Measurements from ENCODE around the gene MAN2B2. TPM values are rescaled to one million over a fixed set of nuclear protein-coding genes. Genes with fewer than 3 reads are reported as not detected.

The MAN2B2 gene
- polyA plus RNA-seq, 1 donor (not counting 4 experiments of a cell fraction or from before 2014, with no cell fraction given), result 7.4 TPM

DNA sequence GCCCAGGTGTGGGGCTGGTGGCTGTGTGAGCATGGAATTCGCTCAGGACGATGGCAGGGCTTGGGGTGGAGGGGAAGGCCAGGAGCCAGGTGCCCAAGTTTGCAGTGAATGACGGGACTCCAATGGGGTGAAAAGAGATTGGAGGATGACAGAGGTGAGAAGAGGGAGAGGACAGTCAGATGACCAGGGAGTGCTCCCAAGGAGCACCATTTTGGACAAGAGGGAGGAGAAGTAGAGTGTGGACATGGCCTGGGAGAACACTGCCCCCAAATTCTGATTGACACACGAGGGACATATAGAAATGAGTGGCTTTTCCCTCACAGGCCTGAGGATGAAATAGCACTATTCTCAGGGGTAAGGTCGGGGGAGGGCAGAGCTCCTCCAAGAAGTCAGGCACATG is 72.2 kb downstream of the MAN2B2 start:
- Histone ChIP-seq H3K9ac (ENCODE audit: control insufficient read depth, extremely low read depth, insufficient read depth, low read length) (no peak overlapping the region), H4K20me1 (ENCODE audit: control insufficient read depth, extremely low read depth, insufficient read depth, low read length) (peaks cover 5% of the 10 kb centered on the region), H3K4me3 (ENCODE audit: control insufficient read depth in 2 of 3, extremely low read depth in 1 of 3, insufficient read depth in 2 of 3, low read depth in 1 of 3, low read length in 3 of 3) (no peak overlapping the region), H3K27ac (ENCODE audit: control insufficient read depth, insufficient read depth, low read length) (no peak overlapping the region), H3K36me3 (ENCODE audit: control insufficient read depth in 2 of 2, extremely low read depth in 1 of 2, insufficient read depth in 2 of 2, low read length in 2 of 2) (peaks cover 0 to 10% of the 10 kb centered on the region in 2 experiments), H3K9me1 (ENCODE audit: control insufficient read depth, extremely low read depth, insufficient read depth, low read length) (peaks cover 5% of the 10 kb centered on the region), H3K79me2 (ENCODE audit: control insufficient read depth, insufficient read depth, low read length) (peaks cover 11% of the 10 kb centered on the region), H3K4me1 (ENCODE audit: control insufficient read depth, extremely low read depth, insufficient read depth, low read length) (peaks cover 6% of the 10 kb centered on the region), H3K27me3 (ENCODE audit: control insufficient read depth, extremely low read depth, insufficient read depth, low read length) (no peaks in the 10 kb centered on the region), H3K9me3 (ENCODE audit: control insufficient read depth, low read depth, low read length) (no peaks in the 10 kb centered on the region), H2AFZ (ENCODE audit: control insufficient read depth, low read length) (no peak overlapping the region), H3K4me2 (ENCODE audit: control insufficient read depth, extremely low read depth, insufficient read depth, low read depth, low read length) (no peak overlapping the region)
- dilution Hi-C loops (cut with MboI; ENCODE audit: extremely low pct_ligation_motif_present, low sequenced_read_pairs), result no loop called here
- FAIRE-seq (no peak), DNase-seq (ENCODE audit: low read depth, low spot score) (no peak)
- TF ChIP-seq, protein P1, sequence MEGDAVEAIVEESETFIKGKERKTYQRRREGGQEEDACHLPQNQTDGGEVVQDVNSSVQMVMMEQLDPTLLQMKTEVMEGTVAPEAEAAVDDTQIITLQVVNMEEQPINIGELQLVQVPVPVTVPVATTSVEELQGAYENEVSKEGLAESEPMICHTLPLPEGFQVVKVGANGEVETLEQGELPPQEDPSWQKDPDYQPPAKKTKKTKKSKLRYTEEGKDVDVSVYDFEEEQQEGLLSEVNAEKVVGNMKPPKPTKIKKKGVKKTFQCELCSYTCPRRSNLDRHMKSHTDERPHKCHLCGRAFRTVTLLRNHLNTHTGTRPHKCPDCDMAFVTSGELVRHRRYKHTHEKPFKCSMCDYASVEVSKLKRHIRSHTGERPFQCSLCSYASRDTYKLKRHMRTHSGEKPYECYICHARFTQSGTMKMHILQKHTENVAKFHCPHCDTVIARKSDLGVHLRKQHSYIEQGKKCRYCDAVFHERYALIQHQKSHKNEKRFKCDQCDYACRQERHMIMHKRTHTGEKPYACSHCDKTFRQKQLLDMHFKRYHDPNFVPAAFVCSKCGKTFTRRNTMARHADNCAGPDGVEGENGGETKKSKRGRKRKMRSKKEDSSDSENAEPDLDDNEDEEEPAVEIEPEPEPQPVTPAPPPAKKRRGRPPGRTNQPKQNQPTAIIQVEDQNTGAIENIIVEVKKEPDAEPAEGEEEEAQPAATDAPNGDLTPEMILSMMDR (optimal IDR thresholded peaks at IDR 0.05 in 1 of 3, IDR thresholded peaks at IDR 0.05 in 1 of 3, conservative IDR thresholded peaks at IDR 0.05 in 1 of 3; ENCODE audit: extremely low read depth in 1 of 3, insufficient read depth in 2 of 3, low read length in 3 of 3), result no peak
- TF ChIP-seq EZH2 (IDR thresholded peaks at IDR 0.05; ENCODE audit: low read length), result no peak

DNA sequence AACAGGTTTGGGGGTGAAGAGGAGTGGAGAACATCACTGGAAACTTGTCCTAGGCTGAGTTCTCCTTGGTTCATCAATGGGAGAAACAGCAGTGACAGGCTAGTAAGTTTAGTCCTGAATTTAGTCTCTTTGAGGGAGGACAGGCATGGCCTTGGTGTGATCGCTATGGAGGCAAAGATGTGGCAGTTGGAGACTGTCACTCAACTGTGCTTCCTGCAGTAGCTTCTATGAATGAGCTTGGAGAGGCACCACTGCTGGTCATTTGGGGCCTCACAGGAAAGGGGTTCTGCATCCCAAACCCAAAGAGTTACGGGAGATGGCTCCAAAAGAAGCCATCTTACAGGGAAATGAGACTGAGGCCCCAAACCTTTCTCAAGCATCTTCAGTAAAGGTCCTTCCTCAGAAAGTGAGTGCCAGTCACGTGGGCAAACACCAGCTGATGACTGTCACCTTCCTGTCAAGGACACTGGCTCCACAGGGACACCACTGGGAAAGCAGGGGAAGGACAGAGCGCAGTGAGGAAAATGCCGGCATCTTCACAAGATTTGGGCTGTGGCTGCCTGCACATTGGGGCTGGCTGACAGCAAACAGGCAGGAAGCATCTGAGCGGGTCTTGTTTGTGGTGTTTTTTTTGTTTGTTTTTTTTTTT is 72.7 kb downstream of the MAN2B2 start:
- Histone ChIP-seq H3K36me3 (ENCODE audit: control insufficient read depth in 2 of 2, extremely low read depth in 1 of 2, insufficient read depth in 2 of 2, low read length in 2 of 2) (peaks cover 0 to 6% of the 10 kb centered on the region in 2 experiments), H3K4me3 (ENCODE audit: control insufficient read depth in 2 of 3, extremely low read depth in 1 of 3, insufficient read depth in 2 of 3, low read depth in 1 of 3, low read length in 3 of 3) (no peak overlapping the region), H3K4me2 (ENCODE audit: control insufficient read depth, extremely low read depth, insufficient read depth, low read depth, low read length) (no peak overlapping the region), H3K9me3 (ENCODE audit: control insufficient read depth, low read depth, low read length) (no peaks in the 10 kb centered on the region), H3K27me3 (ENCODE audit: control insufficient read depth, extremely low read depth, insufficient read depth, low read length) (no peaks in the 10 kb centered on the region), H3K9ac (ENCODE audit: control insufficient read depth, extremely low read depth, insufficient read depth, low read length) (no peak overlapping the region), H4K20me1 (ENCODE audit: control insufficient read depth, extremely low read depth, insufficient read depth, low read length) (peaks cover 4% of the 10 kb centered on the region), H3K4me1 (ENCODE audit: control insufficient read depth, extremely low read depth, insufficient read depth, low read length) (peaks cover 3% of the 10 kb centered on the region), H3K9me1 (ENCODE audit: control insufficient read depth, extremely low read depth, insufficient read depth, low read length) (peaks cover 4% of the 10 kb centered on the region), H3K79me2 (ENCODE audit: control insufficient read depth, insufficient read depth, low read length) (peaks cover 6% of the 10 kb centered on the region), H2AFZ (ENCODE audit: control insufficient read depth, low read length) (no peak overlapping the region), H3K27ac (ENCODE audit: control insufficient read depth, insufficient read depth, low read length) (no peak overlapping the region)
- dilution Hi-C loops (cut with MboI; ENCODE audit: extremely low pct_ligation_motif_present, low sequenced_read_pairs), result no loop called here
- TF ChIP-seq, protein P1 (optimal IDR thresholded peaks at IDR 0.05 in 1 of 3, IDR thresholded peaks at IDR 0.05 in 1 of 3, conservative IDR thresholded peaks at IDR 0.05 in 1 of 3; ENCODE audit: extremely low read depth in 1 of 3, insufficient read depth in 2 of 3, low read length in 3 of 3), result no peak
- no peak for TF ChIP-seq EZH2 (IDR thresholded peaks at IDR 0.05; ENCODE audit: low read length)
- DNase-seq (ENCODE audit: low read depth, low spot score) (no peak), FAIRE-seq (no peak)
